ENCODE data around the gene GRPEL2.

The GRPEL2 gene

GRCh38 chr5:149345147-149345891 is at the start of gene GRPEL2 (continued):
- TF ChIP-seq ZNF660 (tag by site-specific recombination; IDR thresholded peaks at IDR 0.05) (no peak; the same call in 1 of the 2 replicates), ZNF184 (tag by site-specific recombination; IDR thresholded peaks at IDR 0.05) (no peak), ZNF211 (tag by site-specific recombination; IDR thresholded peaks at IDR 0.05; ENCODE audit: low read depth) (no peak), ZNF692 (tag by site-specific recombination; IDR thresholded peaks at IDR 0.05) (0 out of 2 replicates have a peak, but pooled peaks have one; percentile 49), ZNF335 (tag by site-specific recombination; conservative IDR thresholded peaks at IDR 0.05) (peak; percentile 98), ZNF133 (tag by site-specific recombination; IDR thresholded peaks at IDR 0.05) (no peak), ZBTB49 (tag by site-specific recombination; IDR thresholded peaks at IDR 0.05; ENCODE audit: low read depth) (no peak), ZBTB17 (tag by site-specific recombination; IDR thresholded peaks at IDR 0.05) (peak; percentile 37), ZNF280C (tag by site-specific recombination; IDR thresholded peaks at IDR 0.05) (no peak), ZNF580 (tag by site-specific recombination; IDR thresholded peaks at IDR 0.05) (peak; percentile 100), ZNF623 (tag by site-specific recombination; IDR thresholded peaks at IDR 0.05) (peak; percentile 41), ZSCAN16 (tag by site-specific recombination; IDR thresholded peaks at IDR 0.05) (no peak), MEIS1 (CRISPR knock-in tag; IDR thresholded peaks at IDR 0.05; ENCODE audit: borderline replicate concordance) (no peak), RBAK (tag by site-specific recombination; IDR thresholded peaks at IDR 0.05) (no peak), EGR2 (tag by site-specific recombination; IDR thresholded peaks at IDR 0.05; ENCODE audit: low read depth) (peak; percentile 99), SP7 (tag by site-specific recombination; IDR thresholded peaks at IDR 0.05) (peak; percentile 86), ZNF350 (tag by site-specific recombination; IDR thresholded peaks at IDR 0.05) (no peak), GLIS2 (tag by site-specific recombination; IDR thresholded peaks at IDR 0.05) (peak; percentile 70), ZNF626 (tag by site-specific recombination; IDR thresholded peaks at IDR 0.05) (no peak), ZBTB1 (tag by site-specific recombination; IDR thresholded peaks at IDR 0.05) (no peak), ZNF26 (tag by site-specific recombination; IDR thresholded peaks at IDR 0.05) (no peak), MYNN (tag by site-specific recombination; IDR thresholded peaks at IDR 0.05; ENCODE audit: borderline replicate concordance) (no peak), ZNF157 (tag by site-specific recombination; IDR thresholded peaks at IDR 0.05) (no peak), ZSCAN5A (tag by site-specific recombination; IDR thresholded peaks at IDR 0.05) (peak; percentile 82; the same call in 1 of the 2 replicates), ZNF223 (tag by site-specific recombination; IDR thresholded peaks at IDR 0.05) (no peak), ZNF324 (tag by site-specific recombination; IDR thresholded peaks at IDR 0.05) (peak; percentile 96), ZNF560 (tag by site-specific recombination; IDR thresholded peaks at IDR 0.05; ENCODE audit: borderline replicate concordance) (no peak)
